Endothelial cell of umbilical vein (primary cell): Measurements from ENCODE around the gene XPO6. TPM values are rescaled to one million over a fixed set of nuclear protein-coding genes. Genes with fewer than 3 reads are reported as not detected.
A peak's percentile ranks its signal among the peaks of the same experiment; 100 is the strongest.

ENCODE experiments used
- BruUV-seq: library from RNA; stranded (reverse); fragments of 400-500 nt; replicated peaks from 2 replicates; lab custom pipeline; 2021; lab: Mats Ljungman, UMichigan
- CTCF ChIA-PET: fragments of 300-600, 350-600 bp; sonication (Branson Sonifier 250); formaldehyde crosslinking; loops from one replicate; lab custom pipeline; 2021; ENCODE audit warnings: antibody characterized with exemption, inconsistent platforms; lab: Charles Lee
- POLR2A ChIA-PET: fragments of 300-600, 350-600 bp; sonication (Branson Sonifier 250); formaldehyde crosslinking; loops from one replicate; lab custom pipeline; 2021; ENCODE audit warnings: antibody characterized with exemption, inconsistent platforms; lab: Charles Lee
- DNase-seq: peaks from one replicate; pipeline ENCODE4 v3.0.0-alpha.2; 2011; ENCODE audit warnings: low read depth, low spot score
- FAIRE-seq: peaks from 2 replicates; lab custom pipeline; 2011; peaks lifted over from hg19 to GRCh38; lab: Jason Lieb, UNC
- H2AFZ ChIP-seq: 2 replicates; pipeline ENCODE4 v1.6.0; 2012; ENCODE audit warnings: low read depth, low read length, control low read depth, inconsistent platforms
- H3K27ac ChIP-seq: 2 replicates; pipeline ENCODE4 v1.5.1; 2011; ENCODE audit warnings: low read depth, mild to moderate bottlenecking, control low read depth, low read length, moderate library complexity; ENCODE audit not compliant: insufficient read depth
- H3K27me3 ChIP-seq, 2 experiments: 2 replicates each; pipeline versions ENCODE4 v1.6.0 to v1.6.1; 2011; ENCODE audit warnings: low read length in 2 of 2, mixed read lengths in 1 of 2; ENCODE audit not compliant: control insufficient read depth in 2 of 2, insufficient read depth in 2 of 2
- H3K36me3 ChIP-seq, 2 experiments: 2 replicates in 1 of 2; 3 replicates in 1 of 2; pipeline ENCODE4 v1.5.1; 2011; ENCODE audit warnings: low read length in 2 of 2, mild to moderate bottlenecking in 1 of 2, moderate library complexity in 1 of 2; ENCODE audit not compliant: control insufficient read depth in 2 of 2, insufficient read depth in 2 of 2; ENCODE audit errors: extremely low read depth in 1 of 2
- H3K4me1 ChIP-seq: 3 replicates; pipeline ENCODE4 v1.5.1; 2011; ENCODE audit warnings: mild to moderate bottlenecking, low read length; ENCODE audit not compliant: control insufficient read depth, insufficient read depth; ENCODE audit errors: extremely low read depth
- H3K4me2 ChIP-seq: 2 replicates; pipeline ENCODE4 v1.6.1; 2011; ENCODE audit warnings: low read length, control low read depth, mixed read lengths; ENCODE audit not compliant: insufficient read depth
- H3K4me3 ChIP-seq, 3 experiments: fragments of 200-600 bp in 1 of 3; sonication (generic), shearing (Covaris generic) in 1 of 3; replicated peaks in 1 of 3; 2 replicates each; pipeline ENCODE4 v1.5.1; 2011 to 2016; ENCODE audit warnings: control low read depth in 3 of 3, low read length in 3 of 3, mild to moderate bottlenecking in 2 of 3, inconsistent platforms in 1 of 3, low read depth in 1 of 3, moderate library complexity in 1 of 3; ENCODE audit not compliant: insufficient read depth in 1 of 3
- H3K79me2 ChIP-seq: 2 replicates; pipeline ENCODE4 v1.6.0; 2012; ENCODE audit warnings: low read length, inconsistent platforms; ENCODE audit not compliant: control insufficient read depth, insufficient read depth
- H3K9ac ChIP-seq: replicated peaks from 2 replicates; pipeline ENCODE3; 2011; ENCODE audit warnings: low read length, control low read depth; ENCODE audit not compliant: insufficient read depth; ENCODE audit errors: extremely low read depth
- H3K9me1 ChIP-seq: replicated peaks from 3 replicates; pipeline ENCODE4 v1.6.0; 2011; ENCODE audit warnings: mild to moderate bottlenecking, low read length; ENCODE audit not compliant: control insufficient read depth, insufficient read depth; ENCODE audit errors: extremely low read depth
- H3K9me3 ChIP-seq: replicated peaks from 2 replicates; pipeline ENCODE4 v1.5.1; 2012; ENCODE audit warnings: low read length, inconsistent platforms; ENCODE audit not compliant: control insufficient read depth, insufficient read depth
- H4K20me1 ChIP-seq: replicated peaks from 2 replicates; pipeline ENCODE3; 2011; ENCODE audit warnings: mild to moderate bottlenecking, low read length; ENCODE audit not compliant: control insufficient read depth, insufficient read depth; ENCODE audit errors: extremely low read depth
- EZH2 ChIP-seq: IDR thresholded peaks from 2 replicates; pipeline ENCODE4 v1.6.1; 2012; ENCODE audit warnings: borderline replicate concordance, low read depth, mild to moderate bottlenecking, moderate library complexity, low read length, inconsistent platforms; ENCODE audit not compliant: severe bottlenecking
- FOS ChIP-seq: IDR thresholded peaks from 2 replicates; pipeline ENCODE4 v1.6.1; 2011; ENCODE audit warnings: mild to moderate bottlenecking, low read length, moderate library complexity, borderline replicate concordance; ENCODE audit not compliant: insufficient read depth
- GATA2 ChIP-seq: IDR thresholded peaks from 2 replicates; pipeline ENCODE4 v1.7.0; 2011; ENCODE audit warnings: low read depth, mild to moderate bottlenecking, moderate library complexity, mixed read lengths, low read length; ENCODE audit not compliant: insufficient read length, insufficient read depth
- JUN ChIP-seq: IDR thresholded peaks from 2 replicates; pipeline ENCODE4 v1.6.1; 2011; ENCODE audit warnings: borderline replicate concordance, low read depth; ENCODE audit not compliant: insufficient read length, insufficient read depth
- MYC ChIP-seq: IDR thresholded peaks from one replicate; pipeline ENCODE4 v1.6.1; 2011; ENCODE audit warnings: mild to moderate bottlenecking, low read depth, low read length
- POLR2A ChIP-seq: IDR thresholded peaks from 2 replicates; pipeline ENCODE4 v1.6.1; 2012; ENCODE audit warnings: low read depth, mild to moderate bottlenecking, control low read depth, low read length
- POLR2AphosphoS5 ChIP-seq: IDR thresholded peaks from 2 replicates; pipeline ENCODE4 v1.6.1; 2012; ENCODE audit warnings: low read depth, mild to moderate bottlenecking, control low read depth, low read length, moderate library complexity; ENCODE audit not compliant: insufficient read depth
- dilution Hi-C: fragments of 300-500 bp; cut with MboI; formaldehyde crosslinking; loops from one replicate; pipeline ENCODE4 v1.15.0; 2019; ENCODE audit warnings: low sequenced_read_pairs; ENCODE audit not compliant: extremely low pct_ligation_motif_present
- intact Hi-C: fragments of 100-400 bp; cut with micrococcal nuclease; formaldehyde crosslinking; loops from one replicate; pipeline ENCODE4 v1.10.0; 2022
- polyA plus RNA-seq, 4 experiments: library from polyadenylated mRNA; depleted of rRNA in 3 of 4; stranded (reverse) in 3 of 4; unstranded in 1 of 4; fragments of >200 nt; gene quantifications; 2 replicates each; pipeline versions ENCODE4 v1.2.1 to v1.2.3, GENCODE V29; 2011 to 2012; ENCODE audit warnings: missing spikeins in 1 of 4
- total RNA-seq: library from RNA; stranded (reverse); gene quantifications from 2 replicates; pipeline ENCODE4 v1.2.3, GENCODE V29; 2021
- TF ChIP-seq, protein P1 (sequence below), 2 donors: IDR thresholded peaks; 1 replicate in 1 of 2; 2 replicates in 1 of 2; pipeline ENCODE4 v1.5.1; 2011; ENCODE audit warnings: low read length in 2 of 2, mild to moderate bottlenecking in 2 of 2, moderate library complexity in 2 of 2, control low read depth in 1 of 2, inconsistent platforms in 1 of 2, low read depth in 1 of 2; ENCODE audit not compliant: insufficient read depth in 1 of 2; ENCODE audit errors: extremely low read depth in 1 of 2
- TF ChIP-seq, protein P2 (sequence below): IDR thresholded peaks from 2 replicates; pipeline ENCODE4 v1.6.1; 2011; ENCODE audit not compliant: insufficient read depth, insufficient read length

XPO6 gene
- total and polyA plus RNA-seq, 2 donors (not counting 3 experiments of a cell fraction or from before 2014, with no cell fraction given) = 170 to 272 TPM

DNA sequence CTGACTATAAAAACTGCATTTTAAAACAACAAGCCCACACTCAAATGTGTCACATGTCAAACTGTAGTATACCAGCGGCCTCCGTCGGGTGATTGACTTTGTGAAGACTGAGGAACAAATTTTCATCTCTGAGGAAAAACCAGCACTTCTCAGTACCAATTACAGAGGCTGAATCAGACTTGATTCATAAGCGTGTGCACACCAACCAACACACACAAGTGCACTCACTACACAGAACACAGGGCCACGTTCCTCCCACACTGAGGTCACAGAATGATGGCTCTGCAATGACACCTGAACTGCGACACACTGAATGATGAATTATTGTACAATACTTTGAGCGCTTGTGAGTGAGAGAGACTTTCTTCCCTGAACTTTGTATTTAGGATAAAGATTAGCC is 29.6 kb downstream of the XPO6 start:
- peak; percentile 21 for FAIRE-seq
- H4K20me1 ChIP-seq = peaks cover 5% of the 10 kb centered on the region
- peaks cover 22% of the 10 kb centered on the region for H3K4me1 ChIP-seq
- H3K36me3 ChIP-seq = peaks cover 2 to 4% of the 10 kb centered on the region in 2 experiments
- H3K9me3 ChIP-seq = no peaks in the 10 kb centered on the region
- H3K27ac ChIP-seq = no peak overlapping the region
- no peaks in the 10 kb centered on the region for H3K9me1 ChIP-seq
- H3K27me3 ChIP-seq = no peaks in the 10 kb centered on the region
- DNase-seq = no peak
- no peak overlapping the region for H3K4me2 ChIP-seq
- intact Hi-C loops = no loop called here
- H2AFZ ChIP-seq = no peak overlapping the region
- H3K4me3 ChIP-seq = no peak overlapping the region
- ChIA-PET POLR2A (no interaction called here), CTCF (interaction anchor here (1.0 to 1.8 kb wide), 4 partner anchors 12 to 36 kb away, joined by 3 to 6 read pairs (median 6); no protein-coding TSS in a partner anchor)
- dilution Hi-C loops = no loop called here
- H3K9ac ChIP-seq = no peak overlapping the region
- H3K79me2 ChIP-seq = peaks cover 99% of the 10 kb centered on the region
- BruUV-seq = no TSS peak
- TF ChIP-seq, protein P1, sequence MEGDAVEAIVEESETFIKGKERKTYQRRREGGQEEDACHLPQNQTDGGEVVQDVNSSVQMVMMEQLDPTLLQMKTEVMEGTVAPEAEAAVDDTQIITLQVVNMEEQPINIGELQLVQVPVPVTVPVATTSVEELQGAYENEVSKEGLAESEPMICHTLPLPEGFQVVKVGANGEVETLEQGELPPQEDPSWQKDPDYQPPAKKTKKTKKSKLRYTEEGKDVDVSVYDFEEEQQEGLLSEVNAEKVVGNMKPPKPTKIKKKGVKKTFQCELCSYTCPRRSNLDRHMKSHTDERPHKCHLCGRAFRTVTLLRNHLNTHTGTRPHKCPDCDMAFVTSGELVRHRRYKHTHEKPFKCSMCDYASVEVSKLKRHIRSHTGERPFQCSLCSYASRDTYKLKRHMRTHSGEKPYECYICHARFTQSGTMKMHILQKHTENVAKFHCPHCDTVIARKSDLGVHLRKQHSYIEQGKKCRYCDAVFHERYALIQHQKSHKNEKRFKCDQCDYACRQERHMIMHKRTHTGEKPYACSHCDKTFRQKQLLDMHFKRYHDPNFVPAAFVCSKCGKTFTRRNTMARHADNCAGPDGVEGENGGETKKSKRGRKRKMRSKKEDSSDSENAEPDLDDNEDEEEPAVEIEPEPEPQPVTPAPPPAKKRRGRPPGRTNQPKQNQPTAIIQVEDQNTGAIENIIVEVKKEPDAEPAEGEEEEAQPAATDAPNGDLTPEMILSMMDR (IDR thresholded peaks at IDR 0.05; ENCODE audit: extremely low read depth in 1 of 2, insufficient read depth in 1 of 2, low read depth in 1 of 2, low read length in 2 of 2) = no peak
- no peak for TF ChIP-seq EZH2
- no peak for TF ChIP-seq JUN
- TF ChIP-seq GATA2 = no peak
- TF ChIP-seq, protein P2, sequence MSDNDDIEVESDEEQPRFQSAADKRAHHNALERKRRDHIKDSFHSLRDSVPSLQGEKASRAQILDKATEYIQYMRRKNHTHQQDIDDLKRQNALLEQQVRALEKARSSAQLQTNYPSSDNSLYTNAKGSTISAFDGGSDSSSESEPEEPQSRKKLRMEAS = no peak
- no peak for TF ChIP-seq FOS
- no peak for TF ChIP-seq POLR2A
- TF ChIP-seq MYC = no peak
- TF ChIP-seq POLR2AphosphoS5 = no peak
